A673 (cell line): ENCODE data around the gene APEX1.

Experiments
- EZH2 ChIP-seq: fragments of 200-600 bp; sonication (generic); IDR thresholded peaks from 2 replicates; pipeline ENCODE4 v1.6.1; 2017; ENCODE audit warnings: borderline replicate concordance, low read depth, mild to moderate bottlenecking, mixed read lengths, antibody characterized with exemption, low read length; ENCODE audit not compliant: poor library complexity, severe bottlenecking
- TF ChIP-seq, protein P1 (sequence below): fragments of 300-800, 200-600 bp; sonication (generic); conservative IDR thresholded peaks from 2 replicates; pipeline ENCODE4 v1.5.1; 2017; ENCODE audit warnings: low read depth, mild to moderate bottlenecking, antibody characterized with exemption, low read length, moderate library complexity, mixed read lengths

GRCh38 chr14:20417250-20418186, 37.5 kb upstream of the APEX1 start:
- TF ChIP-seq, protein P1, sequence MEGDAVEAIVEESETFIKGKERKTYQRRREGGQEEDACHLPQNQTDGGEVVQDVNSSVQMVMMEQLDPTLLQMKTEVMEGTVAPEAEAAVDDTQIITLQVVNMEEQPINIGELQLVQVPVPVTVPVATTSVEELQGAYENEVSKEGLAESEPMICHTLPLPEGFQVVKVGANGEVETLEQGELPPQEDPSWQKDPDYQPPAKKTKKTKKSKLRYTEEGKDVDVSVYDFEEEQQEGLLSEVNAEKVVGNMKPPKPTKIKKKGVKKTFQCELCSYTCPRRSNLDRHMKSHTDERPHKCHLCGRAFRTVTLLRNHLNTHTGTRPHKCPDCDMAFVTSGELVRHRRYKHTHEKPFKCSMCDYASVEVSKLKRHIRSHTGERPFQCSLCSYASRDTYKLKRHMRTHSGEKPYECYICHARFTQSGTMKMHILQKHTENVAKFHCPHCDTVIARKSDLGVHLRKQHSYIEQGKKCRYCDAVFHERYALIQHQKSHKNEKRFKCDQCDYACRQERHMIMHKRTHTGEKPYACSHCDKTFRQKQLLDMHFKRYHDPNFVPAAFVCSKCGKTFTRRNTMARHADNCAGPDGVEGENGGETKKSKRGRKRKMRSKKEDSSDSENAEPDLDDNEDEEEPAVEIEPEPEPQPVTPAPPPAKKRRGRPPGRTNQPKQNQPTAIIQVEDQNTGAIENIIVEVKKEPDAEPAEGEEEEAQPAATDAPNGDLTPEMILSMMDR, result no peak
- no peak for TF ChIP-seq EZH2
